NCI-H82 treated with DMSO at 0.1 percent for 48 hours (cell line): ENCODE results near the gene PRORP.
"Not testable (repeated sequence)": the region's sequence is repeated elsewhere in the genome, so short reads cannot be mapped to it uniquely, and the experiment has no call there.

Experiments used
- DNase-seq: peaks from one replicate; lab custom pipeline; 2025; ENCODE audit not compliant: unreplicated experiment; lab: John Stamatoyannopoulos, UW

PRORP gene

GRCh38 chr14:35121887-35122695 lies at the start of gene PRORP, which contains the start of gene PPP2R3C:
Gene PRORP (plus strand): TSS chr14:35122552. CDS start chr14:35123246, 694 bp downstream.
Gene PPP2R3C (minus strand): TSS chr14:35121990. CDS start chr14:35121959, 31 bp downstream.
- peak; percentile 80 for DNase-seq

- no peak for DNase-seq
Measured at GRCh38 chr14:35073486-35073885, 48.9 kb upstream of the PRORP start.

GRCh38 chr14:35078082-35078481 lies 44.3 kb upstream of the PRORP start:
- DNase-seq = no peak

- no peak for DNase-seq
Measured at GRCh38 chr14:35079742-35080141, 42.6 kb upstream of the PRORP start.

GRCh38 chr14:35083530-35084150 lies 38.7 kb upstream of the PRORP start:
- no peak for DNase-seq

GRCh38 chr14:35085441-35085840 lies 36.9 kb upstream of the PRORP start:
- no peak for DNase-seq

- no peak for DNase-seq
Measured at GRCh38 chr14:35088514-35088913, 33.8 kb upstream of the PRORP start.

GRCh38 chr14:35094645-35095044 lies 27.7 kb upstream of the PRORP start:
- not testable (repeated sequence) for DNase-seq

- DNase-seq = no peak
Measured at GRCh38 chr14:35107866-35108265, 14.5 kb upstream of the PRORP start.

GRCh38 chr14:35112641-35113040 lies 9.7 kb upstream of the PRORP start:
- DNase-seq = no peak

- DNase-seq = no peak
Measured at GRCh38 chr14:35113308-35113950, 8.9 kb upstream of the PRORP start.

- DNase-seq = no peak
Measured at GRCh38 chr14:35114036-35114435, 8.3 kb upstream of the PRORP start.

- no peak for DNase-seq
Measured at GRCh38 chr14:35116242-35116641, 6.1 kb upstream of the PRORP start.

- DNase-seq = no peak
Measured at GRCh38 chr14:35117112-35117511, 5.2 kb upstream of the PRORP start.

- DNase-seq = no peak
Measured at GRCh38 chr14:35121026-35121886, 1.1 kb upstream of the PRORP start.

GRCh38 chr14:35122696-35123387 lies 490 bp downstream of the PRORP start:
- DNase-seq = no peak

GRCh38 chr14:35123388-35123703 lies 994 bp downstream of the PRORP start:
- no peak for DNase-seq

- no peak for DNase-seq
Measured at GRCh38 chr14:35124127-35124526, 1.8 kb downstream of the PRORP start.

- DNase-seq = no peak
Measured at GRCh38 chr14:35133542-35134328, 11.4 kb downstream of the PRORP start.
